ENCODE measurements around the gene RASGRP3. TPM values are rescaled to one million over a fixed set of nuclear protein-coding genes. Genes with fewer than 3 reads are reported as not detected.

Gene RASGRP3
- polyA plus RNA-seq, 1 of the 3 experiments (the other 2 are of a cell fraction) = 72.5 TPM

- TF ChIP-seq ELF1 (IDR thresholded peaks at IDR 0.05) (no peak), FOXJ3 (CRISPR knock-in tag; IDR thresholded peaks at IDR 0.05) (no peak), SIN3A (IDR thresholded peaks at IDR 0.05; ENCODE audit: borderline replicate concordance, low read depth, low read length) (no peak), NFIC (IDR thresholded peaks at IDR 0.05; ENCODE audit: borderline replicate concordance) (no peak)
- ChIA-PET CTCF (no interaction called here), POLR2A (no interaction called here)
- Histone ChIP-seq H3K4me1 (ENCODE audit: control insufficient read depth in 1 of 2, insufficient read depth in 2 of 2, low read depth in 1 of 2, low read length in 1 of 2) (peaks cover 0 to 17% of the 10 kb centered on the region in 2 experiments; a peak in 1 of 4 replicates), H3K9ac (no peak overlapping the region), H3K9me3 (no peaks in the 10 kb centered on the region), H3K4me2 (no peak overlapping the region), H2AFZ (ENCODE audit: low read depth) (no peak overlapping the region), H4K20me1 (ENCODE audit: insufficient read depth) (no peaks in the 10 kb centered on the region), H3K9me2 (no peaks in the 10 kb centered on the region), H3K4me3 (ENCODE audit: low read depth in 2 of 2, low read length in 1 of 2) (no peak overlapping the region), H3K79me2 (ENCODE audit: insufficient read depth) (no peaks in the 10 kb centered on the region), H3F3A (replicated peaks; ENCODE audit: insufficient read depth) (peaks cover 27% of the 10 kb centered on the region), H3K27ac (ENCODE audit: low read depth in 2 of 2, low read length in 1 of 2) (no peak overlapping the region), H3K36me3 (replicated peaks in 1 of 2; ENCODE audit: control insufficient read depth in 1 of 2, insufficient read depth in 2 of 2, low read length in 1 of 2) (peaks cover 5 to 6% of the 10 kb centered on the region in 2 experiments), H3K27me3 (ENCODE audit: insufficient read depth) (no peaks in the 10 kb centered on the region)
- 63% methylated on average over 2 of the region's 2 CpGs for WGBS (ENCODE audit: low lambda C conversion rate)
- DNase-seq = no peak
These were observed 52.0 kb downstream of the RASGRP3 start for GRCh38 chr2:33528441-33528950.

DNA sequence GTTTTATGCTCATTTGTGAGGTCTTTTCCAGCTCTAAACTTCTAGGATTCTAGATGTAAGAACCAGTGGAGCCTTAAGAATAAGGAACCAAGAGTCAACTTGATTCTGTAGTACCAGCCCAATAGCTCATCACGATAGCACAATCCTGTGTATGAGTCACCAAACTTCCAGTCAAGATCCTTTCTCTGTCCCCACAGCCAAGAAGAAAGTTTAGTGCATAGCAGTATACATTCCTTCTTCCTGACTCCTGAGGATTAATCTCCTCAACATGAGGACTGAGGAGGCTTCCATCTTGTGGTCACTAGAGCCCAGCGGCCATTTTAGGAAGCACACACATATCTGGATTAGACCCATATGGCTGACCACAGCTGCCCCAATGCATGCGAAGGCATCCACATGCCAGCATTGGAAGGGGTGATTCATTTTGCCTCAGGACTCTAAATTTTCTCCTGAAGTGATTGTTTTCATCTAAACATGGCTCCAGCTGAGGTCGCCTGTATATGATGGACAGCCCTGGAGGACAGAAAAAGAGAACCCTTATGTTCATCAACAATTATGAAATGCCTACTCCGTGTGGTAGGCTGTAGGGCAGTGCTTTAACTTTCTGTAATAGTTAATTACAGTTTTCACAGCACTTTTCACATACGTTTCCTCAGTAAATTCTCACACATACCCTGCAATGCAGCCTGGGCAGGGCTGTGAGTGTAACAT is 53.5 kb downstream of the RASGRP3 start:
- H3K9me2 ChIP-seq = no peaks in the 10 kb centered on the region
- CTCF ChIA-PET = interaction anchor here (1.0 to 1.3 kb wide), 2 partner anchors 27 to 54 kb away, joined by 3 read pairs; partner anchors contain the start of gene RASGRP3
- H4K20me1 ChIP-seq (ENCODE audit: insufficient read depth) = no peaks in the 10 kb centered on the region
- H3K27me3 ChIP-seq (ENCODE audit: insufficient read depth) = no peaks in the 10 kb centered on the region
- DNase-seq = no peak
- H3K36me3 ChIP-seq (replicated peaks in 1 of 2; ENCODE audit: control insufficient read depth in 1 of 2, insufficient read depth in 2 of 2, low read length in 1 of 2) = peaks cover 4 to 8% of the 10 kb centered on the region in 2 experiments
- peak overlapping the region; percentile 87 for H2AFZ ChIP-seq (ENCODE audit: low read depth)
- WGBS (ENCODE audit: low lambda C conversion rate) = 33% methylated on average over 6 of the region's 6 CpGs
- H3K4me2 ChIP-seq = peak overlapping the region; percentile 17; the same call in 1 of the 2 replicates
- POLR2A ChIA-PET = no interaction called here
- H3K27ac ChIP-seq (ENCODE audit: low read depth in 2 of 2, low read length in 1 of 2) = peak overlapping the region; percentile 48 to 83; a peak in 3 of 4 replicates
- H3F3A ChIP-seq (replicated peaks; ENCODE audit: insufficient read depth) = peaks cover 31% of the 10 kb centered on the region
- H3K9ac ChIP-seq = peak overlapping the region; percentile 26; the same call in 1 of the 2 replicates
- no peak overlapping the region for H3K4me3 ChIP-seq (ENCODE audit: low read depth in 2 of 2, low read length in 1 of 2)
- H3K79me2 ChIP-seq (ENCODE audit: insufficient read depth) = no peaks in the 10 kb centered on the region
- H3K4me1 ChIP-seq (ENCODE audit: control insufficient read depth in 1 of 2, insufficient read depth in 2 of 2, low read depth in 1 of 2, low read length in 1 of 2) = peaks cover 0 to 17% of the 10 kb centered on the region in 2 experiments; a peak in 1 of 4 replicates
- H3K9me3 ChIP-seq = no peaks in the 10 kb centered on the region
- no peak for TF ChIP-seq SIN3A (IDR thresholded peaks at IDR 0.05; ENCODE audit: borderline replicate concordance, low read depth, low read length)
- no peak for TF ChIP-seq USF2 (IDR thresholded peaks at IDR 0.05; ENCODE audit: borderline replicate concordance, low read depth, low read length)
- TF ChIP-seq SMC3 (IDR thresholded peaks at IDR 0.05; ENCODE audit: low read depth, low read length) = no peak
- TF ChIP-seq, protein P1, sequence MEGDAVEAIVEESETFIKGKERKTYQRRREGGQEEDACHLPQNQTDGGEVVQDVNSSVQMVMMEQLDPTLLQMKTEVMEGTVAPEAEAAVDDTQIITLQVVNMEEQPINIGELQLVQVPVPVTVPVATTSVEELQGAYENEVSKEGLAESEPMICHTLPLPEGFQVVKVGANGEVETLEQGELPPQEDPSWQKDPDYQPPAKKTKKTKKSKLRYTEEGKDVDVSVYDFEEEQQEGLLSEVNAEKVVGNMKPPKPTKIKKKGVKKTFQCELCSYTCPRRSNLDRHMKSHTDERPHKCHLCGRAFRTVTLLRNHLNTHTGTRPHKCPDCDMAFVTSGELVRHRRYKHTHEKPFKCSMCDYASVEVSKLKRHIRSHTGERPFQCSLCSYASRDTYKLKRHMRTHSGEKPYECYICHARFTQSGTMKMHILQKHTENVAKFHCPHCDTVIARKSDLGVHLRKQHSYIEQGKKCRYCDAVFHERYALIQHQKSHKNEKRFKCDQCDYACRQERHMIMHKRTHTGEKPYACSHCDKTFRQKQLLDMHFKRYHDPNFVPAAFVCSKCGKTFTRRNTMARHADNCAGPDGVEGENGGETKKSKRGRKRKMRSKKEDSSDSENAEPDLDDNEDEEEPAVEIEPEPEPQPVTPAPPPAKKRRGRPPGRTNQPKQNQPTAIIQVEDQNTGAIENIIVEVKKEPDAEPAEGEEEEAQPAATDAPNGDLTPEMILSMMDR (IDR thresholded peaks at IDR 0.05) = peak; percentile 34
- TF ChIP-seq RFX5 (IDR thresholded peaks at IDR 0.05; ENCODE audit: low read length) = no peak
- peak; percentile 83 for TF ChIP-seq JUND (IDR thresholded peaks at IDR 0.05)
- TF ChIP-seq TAF1 (IDR thresholded peaks at IDR 0.05; ENCODE audit: borderline replicate concordance, low read depth, low read length) = peak; percentile 19; the same call in 1 of the 2 replicates
- TF ChIP-seq RAD21 (IDR thresholded peaks at IDR 0.05; ENCODE audit: low read length) = no peak
- TF ChIP-seq FOXM1 (IDR thresholded peaks at IDR 0.05; ENCODE audit: low read depth) = no peak
- TF ChIP-seq IRF3 (IDR thresholded peaks at IDR 0.05; ENCODE audit: low read depth, low read length) = no peak
- TF ChIP-seq GATA2 (CRISPR knock-in tag; IDR thresholded peaks at IDR 0.05) = no peak
- TF ChIP-seq, protein P2, sequence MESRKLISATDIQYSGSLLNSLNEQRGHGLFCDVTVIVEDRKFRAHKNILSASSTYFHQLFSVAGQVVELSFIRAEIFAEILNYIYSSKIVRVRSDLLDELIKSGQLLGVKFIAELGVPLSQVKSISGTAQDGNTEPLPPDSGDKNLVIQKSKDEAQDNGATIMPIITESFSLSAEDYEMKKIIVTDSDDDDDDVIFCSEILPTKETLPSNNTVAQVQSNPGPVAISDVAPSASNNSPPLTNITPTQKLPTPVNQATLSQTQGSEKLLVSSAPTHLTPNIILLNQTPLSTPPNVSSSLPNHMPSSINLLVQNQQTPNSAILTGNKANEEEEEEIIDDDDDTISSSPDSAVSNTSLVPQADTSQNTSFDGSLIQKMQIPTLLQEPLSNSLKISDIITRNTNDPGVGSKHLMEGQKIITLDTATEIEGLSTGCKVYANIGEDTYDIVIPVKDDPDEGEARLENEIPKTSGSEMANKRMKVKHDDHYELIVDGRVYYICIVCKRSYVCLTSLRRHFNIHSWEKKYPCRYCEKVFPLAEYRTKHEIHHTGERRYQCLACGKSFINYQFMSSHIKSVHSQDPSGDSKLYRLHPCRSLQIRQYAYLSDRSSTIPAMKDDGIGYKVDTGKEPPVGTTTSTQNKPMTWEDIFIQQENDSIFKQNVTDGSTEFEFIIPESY (IDR thresholded peaks at IDR 0.05; ENCODE audit: borderline replicate concordance, low read depth) = no peak
- TF ChIP-seq TEAD4 (IDR thresholded peaks at IDR 0.05; ENCODE audit: borderline replicate concordance, insufficient read depth) = peak; percentile 98
- no peak for TF ChIP-seq GABPA (IDR thresholded peaks at IDR 0.05; ENCODE audit: low read depth)
- TF ChIP-seq ELF1 (IDR thresholded peaks at IDR 0.05) = no peak
- peak; percentile 75 for TF ChIP-seq TCF12 (IDR thresholded peaks at IDR 0.05)
- peak; percentile 88 for TF ChIP-seq MAX (IDR thresholded peaks at IDR 0.05; ENCODE audit: low read depth)
- TF ChIP-seq MEF2A (IDR thresholded peaks at IDR 0.05; ENCODE audit: borderline replicate concordance, low read depth) = no peak

Measured in SK-N-SH (cell line).